Cardiac muscle cell (in vitro differentiated cells and primary cell): ENCODE measurements around the gene C19orf44. TPM values are rescaled to one million over a fixed set of nuclear protein-coding genes. Genes with fewer than 3 reads are reported as not detected.
A peak's percentile ranks its signal among the peaks of the same experiment; 100 is the strongest.
"Not testable (repeated sequence)": the region's sequence is repeated elsewhere in the genome, so short reads cannot be mapped to it uniquely, and the experiment has no call there.

ENCODE experiments used
- DNase-seq, 2 donors: peaks; one replicate each; pipeline versions ENCODE4 v3.0.0 to v3.0.0-alpha.2; 2010 to 2017; ENCODE audit warnings: low read depth in 1 of 2, low spot score in 1 of 2
- H3K27ac ChIP-seq: fragments of 200-600 bp; sonication (generic); 2 replicates; pipeline ENCODE4 v1.5.1; 2016
- H3K27me3 ChIP-seq: fragments of 200-600 bp; sonication (generic); 2 replicates; pipeline ENCODE4 v1.6.0; 2016; ENCODE audit warnings: control low read depth
- H3K36me3 ChIP-seq: fragments of 200-600 bp; sonication (generic); 2 replicates; pipeline ENCODE4 v1.5.1; 2016; ENCODE audit warnings: control low read depth
- H3K4me1 ChIP-seq: fragments of 200-600 bp; sonication (generic); 2 replicates; pipeline ENCODE4 v1.8.1; 2017; ENCODE audit warnings: low read depth, mild to moderate bottlenecking, mixed run types
- H3K4me3 ChIP-seq: fragments of 200-600 bp; sonication (generic); 2 replicates; pipeline ENCODE4 v1.5.1; 2016; ENCODE audit warnings: mild to moderate bottlenecking
- H3K9me3 ChIP-seq: fragments of 200-600 bp; sonication (generic); 2 replicates; pipeline ENCODE4 v1.5.1; 2017; ENCODE audit warnings: low read depth, mild to moderate bottlenecking, control low read depth
- polyA plus RNA-seq: library from polyadenylated mRNA; unstranded; fragments of >200 nt; fragmentation: Nextera tagmentation; extraction: Ambion mirVana; gene quantifications from 2 replicates; pipeline ENCODE4 v1.2.1, GENCODE V29; 2016
- total RNA-seq: library from RNA; depleted of rRNA; stranded (reverse); fragments of >200 nt; gene quantifications from 2 replicates; pipeline ENCODE4 v1.2.3, GENCODE V29; 2016
- TF ChIP-seq, protein P1 (sequence below): IDR thresholded peaks from 2 replicates; pipeline ENCODE4 v1.5.1; 2012; ENCODE audit warnings: low read depth, mild to moderate bottlenecking, low read length

Gene C19orf44
- total and polyA plus RNA-seq, 2 experiments from 2014 or later, result 5.1 to 9.2 TPM

DNA sequence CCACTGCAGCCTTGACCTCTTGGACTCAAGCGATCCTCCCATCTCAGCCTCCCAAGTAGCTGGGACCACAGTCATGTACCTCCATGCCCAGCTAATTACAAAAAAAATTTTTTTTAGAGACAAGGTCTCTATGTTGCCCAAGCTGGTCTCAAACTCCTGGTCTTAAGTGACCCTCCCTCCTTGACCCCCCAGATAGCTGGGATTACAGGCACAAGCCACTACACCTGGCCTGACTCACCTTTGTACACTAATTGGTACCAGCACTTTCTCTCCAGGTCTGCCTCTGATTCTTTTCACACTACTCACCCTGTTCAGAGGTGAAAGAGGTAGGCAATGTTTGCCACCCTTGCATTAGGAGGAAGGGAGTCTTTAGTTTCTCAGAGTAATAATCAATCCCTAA lies 18.9 kb upstream of the C19orf44 start:
- no peak for DNase-seq
- no peak overlapping the region for H3K4me3 ChIP-seq
- no peak overlapping the region for H3K27ac ChIP-seq
- H3K4me1 ChIP-seq, result peaks cover 4% of the 10 kb centered on the region
- TF ChIP-seq, protein P1, sequence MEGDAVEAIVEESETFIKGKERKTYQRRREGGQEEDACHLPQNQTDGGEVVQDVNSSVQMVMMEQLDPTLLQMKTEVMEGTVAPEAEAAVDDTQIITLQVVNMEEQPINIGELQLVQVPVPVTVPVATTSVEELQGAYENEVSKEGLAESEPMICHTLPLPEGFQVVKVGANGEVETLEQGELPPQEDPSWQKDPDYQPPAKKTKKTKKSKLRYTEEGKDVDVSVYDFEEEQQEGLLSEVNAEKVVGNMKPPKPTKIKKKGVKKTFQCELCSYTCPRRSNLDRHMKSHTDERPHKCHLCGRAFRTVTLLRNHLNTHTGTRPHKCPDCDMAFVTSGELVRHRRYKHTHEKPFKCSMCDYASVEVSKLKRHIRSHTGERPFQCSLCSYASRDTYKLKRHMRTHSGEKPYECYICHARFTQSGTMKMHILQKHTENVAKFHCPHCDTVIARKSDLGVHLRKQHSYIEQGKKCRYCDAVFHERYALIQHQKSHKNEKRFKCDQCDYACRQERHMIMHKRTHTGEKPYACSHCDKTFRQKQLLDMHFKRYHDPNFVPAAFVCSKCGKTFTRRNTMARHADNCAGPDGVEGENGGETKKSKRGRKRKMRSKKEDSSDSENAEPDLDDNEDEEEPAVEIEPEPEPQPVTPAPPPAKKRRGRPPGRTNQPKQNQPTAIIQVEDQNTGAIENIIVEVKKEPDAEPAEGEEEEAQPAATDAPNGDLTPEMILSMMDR, result no peak
- H3K9me3 ChIP-seq, result no peaks in the 10 kb centered on the region
- H3K36me3 ChIP-seq, result no peaks in the 10 kb centered on the region
- no peaks in the 10 kb centered on the region for H3K27me3 ChIP-seq

DNA sequence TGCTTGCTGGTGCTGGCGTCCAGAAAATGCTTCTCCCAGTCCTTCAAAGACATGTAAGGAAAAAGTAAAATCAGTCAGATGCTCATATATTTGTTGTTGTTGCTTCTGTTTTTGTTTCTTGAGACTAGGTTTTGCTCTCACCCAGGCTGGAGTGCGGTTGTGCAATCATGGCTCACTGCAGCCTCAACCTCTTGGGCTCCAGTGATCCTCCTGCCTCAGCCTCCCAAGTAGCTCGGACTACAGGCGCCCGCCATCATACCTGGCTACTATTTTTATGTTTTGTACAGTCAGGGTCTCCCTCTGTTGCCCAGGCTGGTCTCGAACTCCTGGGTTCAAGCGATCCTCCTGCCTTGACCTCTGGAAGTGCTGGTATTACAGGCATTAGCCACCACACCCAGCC lies 13.4 kb upstream of the C19orf44 start:
- TF ChIP-seq, protein P1, result no peak
- Histone ChIP-seq H3K9me3 (no peaks in the 10 kb centered on the region), H3K27me3 (no peaks in the 10 kb centered on the region), H3K36me3 (no peaks in the 10 kb centered on the region), H3K4me1 (no peaks in the 10 kb centered on the region), H3K27ac (no peak overlapping the region), H3K4me3 (no peak overlapping the region)
- DNase-seq, result no peak

DNA sequence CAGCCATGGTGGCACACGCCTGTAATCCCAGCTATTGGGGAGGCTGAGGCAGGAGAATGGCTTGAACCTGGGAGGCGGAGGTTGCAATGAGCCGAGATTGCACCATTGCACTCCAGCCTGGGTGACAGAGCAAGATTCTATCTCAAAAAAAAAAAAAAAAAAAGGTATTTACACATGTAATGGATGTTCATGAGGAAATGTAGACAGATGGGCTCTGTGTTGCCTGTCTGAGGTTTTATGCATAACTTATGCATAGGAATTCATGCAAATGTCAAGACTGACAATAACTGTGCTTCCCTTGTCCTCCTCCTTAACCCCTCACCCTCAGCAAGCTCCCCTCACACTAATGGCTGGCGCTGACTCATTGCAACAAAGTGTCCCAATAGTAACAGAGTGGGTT lies 9.7 kb upstream of the C19orf44 start:
- H3K4me3 ChIP-seq, DNase-seq: not testable (repeated sequence)

DNA sequence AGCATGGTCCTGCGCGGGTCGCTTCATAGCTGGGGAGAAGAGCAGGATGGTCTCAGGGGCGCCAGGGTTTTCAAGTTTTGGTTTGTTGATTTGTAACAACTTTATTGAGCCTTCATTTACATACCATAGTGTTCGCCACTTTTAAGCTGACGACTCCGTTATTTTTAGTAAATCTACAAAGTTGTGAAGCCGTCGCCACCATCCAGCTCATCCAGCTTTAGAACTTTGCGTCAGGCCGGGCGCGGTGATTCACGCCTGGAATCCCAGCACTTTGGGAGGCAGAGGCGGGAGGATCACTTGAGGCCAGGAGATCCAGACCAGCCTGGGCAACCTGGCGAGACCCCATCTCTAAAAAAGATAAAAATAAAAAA lies 404 bp downstream of the C19orf44 start:
- no peaks in the 10 kb centered on the region for H3K36me3 ChIP-seq
- H3K27ac ChIP-seq, result no peak overlapping the region
- no peaks in the 10 kb centered on the region for H3K9me3 ChIP-seq
- DNase-seq, result peak in 1 of 2 donors; percentile 59
- TF ChIP-seq, protein P1, result no peak
- H3K4me1 ChIP-seq, result peaks cover 4% of the 10 kb centered on the region
- peak overlapping the region; percentile 63 for H3K4me3 ChIP-seq
- no peaks in the 10 kb centered on the region for H3K27me3 ChIP-seq

More for the DNA sequence above, 9.7 kb upstream of the C19orf44 start:
- H3K27ac ChIP-seq, H3K9me3 ChIP-seq, H3K27me3 ChIP-seq, H3K4me1 ChIP-seq, H3K36me3 ChIP-seq: not testable (repeated sequence)

DNA sequence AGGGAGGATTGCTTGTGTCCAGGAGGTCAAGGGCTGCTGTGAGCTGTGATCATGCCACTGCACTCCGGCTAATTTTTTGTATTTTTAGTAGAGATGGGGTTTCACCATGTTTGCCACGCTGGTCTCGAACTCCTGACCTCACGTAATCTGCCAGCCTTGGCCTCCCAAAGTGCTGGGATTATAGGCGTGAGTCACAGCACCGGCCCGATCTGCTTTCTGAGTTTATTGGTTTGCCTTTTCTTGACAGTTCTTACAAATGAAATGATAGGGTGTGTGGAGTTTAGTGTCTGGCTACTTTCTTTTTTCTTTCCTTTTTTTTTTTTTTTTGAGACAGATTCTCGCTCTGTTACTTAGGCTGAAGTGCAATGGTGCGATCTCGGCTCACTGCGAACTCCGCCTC lies 848 bp downstream of the C19orf44 start:
- TF ChIP-seq, protein P1, result no peak
- Histone ChIP-seq H3K4me1 (peaks cover 4% of the 10 kb centered on the region), H3K27ac (no peak overlapping the region)

DNA sequence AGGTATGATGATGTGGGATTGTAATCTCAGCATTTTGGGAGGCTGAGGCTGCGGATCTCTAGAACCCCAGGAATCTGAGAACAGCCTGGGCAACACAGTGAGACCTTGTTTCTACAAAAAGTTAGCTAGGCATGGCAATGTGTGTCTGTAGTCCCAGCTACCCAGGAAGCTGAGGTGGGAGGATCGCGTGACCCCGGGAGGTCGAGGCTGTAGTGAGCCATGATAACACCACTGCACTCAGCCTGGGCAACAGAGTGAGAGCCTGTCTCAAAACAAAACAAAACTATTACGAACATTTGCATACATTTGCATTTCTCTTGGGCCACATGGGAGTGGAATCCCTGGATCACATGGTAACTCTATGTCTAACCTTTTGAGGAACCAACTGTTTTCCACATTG lies 1.6 kb downstream of the C19orf44 start:
- TF ChIP-seq, protein P1, result no peak

More for the DNA sequence above, 848 bp downstream of the C19orf44 start:
- Histone ChIP-seq H3K9me3 (no peaks in the 10 kb centered on the region), H3K27me3 (no peaks in the 10 kb centered on the region), H3K4me3 (peak overlapping the region; percentile 63), H3K36me3 (no peaks in the 10 kb centered on the region)
- DNase-seq, result no peak

More for the DNA sequence above, 1.6 kb downstream of the C19orf44 start:
- H3K9me3 ChIP-seq, result no peaks in the 10 kb centered on the region
- H3K4me1 ChIP-seq, result peaks cover 4% of the 10 kb centered on the region
- H3K27ac ChIP-seq, result no peak overlapping the region
- DNase-seq, result no peak
- H3K36me3 ChIP-seq, result no peaks in the 10 kb centered on the region
- H3K4me3 ChIP-seq, result no peak overlapping the region
- no peaks in the 10 kb centered on the region for H3K27me3 ChIP-seq
